DND-41 (cell line): ENCODE data around the gene E2F4.

Experiments used
- CTCF ChIP-seq: IDR thresholded peaks from 2 replicates; pipeline ENCODE4 v1.5.1; 2012; ENCODE audit warnings: borderline replicate concordance, low read length, moderate library complexity, mild to moderate bottlenecking; ENCODE audit not compliant: poor library complexity, severe bottlenecking; ENCODE audit errors: extremely low read depth
- EZH2 ChIP-seq: IDR thresholded peaks from 3 replicates; pipeline ENCODE4 v1.6.1; 2012; ENCODE audit warnings: borderline replicate concordance, low read depth, mild to moderate bottlenecking, moderate library complexity, low read length, inconsistent platforms; ENCODE audit not compliant: severe bottlenecking

DNA sequence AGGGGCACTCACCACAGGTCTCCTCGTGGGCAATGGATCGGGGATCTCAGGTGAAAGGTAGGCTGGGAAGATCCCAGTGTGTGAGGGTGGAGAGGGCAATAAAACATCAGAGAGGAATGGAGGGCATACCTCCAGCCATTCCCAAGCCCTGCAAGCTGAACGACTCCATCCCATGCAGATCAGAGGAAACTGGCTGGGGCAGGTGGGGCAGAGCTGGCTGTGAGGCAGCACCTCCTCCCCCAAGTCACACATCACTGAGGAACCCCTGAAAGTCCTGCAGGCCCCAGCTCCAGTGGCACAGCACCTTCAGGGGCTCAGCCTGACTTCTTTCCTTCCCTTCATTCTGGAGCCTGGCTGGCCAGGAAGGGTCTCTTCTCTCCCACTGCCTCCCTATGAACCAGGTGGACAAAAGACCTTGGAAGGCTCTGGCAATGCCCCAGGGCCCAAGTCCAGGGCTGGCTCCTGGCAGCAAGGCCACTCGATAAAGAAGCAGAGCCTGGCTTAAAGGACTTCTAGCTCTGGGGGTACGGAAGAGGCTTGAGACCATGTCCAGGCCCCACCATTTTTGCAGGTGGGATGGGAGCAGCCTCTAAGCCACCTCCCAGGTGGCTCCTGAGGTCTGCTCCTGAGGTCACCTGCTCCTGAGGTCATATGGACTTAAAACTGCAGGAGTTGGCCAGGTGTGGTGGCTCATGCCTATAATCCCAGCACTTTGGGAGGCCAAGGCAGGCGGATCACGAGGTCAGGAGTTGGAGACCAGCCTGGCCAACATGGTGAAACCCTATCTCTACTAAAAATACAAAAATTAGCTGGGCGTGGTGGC is 21.5 kb downstream of the E2F4 start:
- TF ChIP-seq CTCF = no peak
- TF ChIP-seq EZH2 = no peak
